NCI-H2029 treated with DMSO at 0.1 percent for 48 hours (cell line): ENCODE results near the gene NNMT.
"Not testable (repeated sequence)": the region's sequence is repeated elsewhere in the genome, so short reads cannot be mapped to it uniquely, and the experiment has no call there.

Experiments
- DNase-seq: peaks from one replicate; lab custom pipeline; 2025; lab: John Stamatoyannopoulos, UW

Gene NNMT

DNA sequence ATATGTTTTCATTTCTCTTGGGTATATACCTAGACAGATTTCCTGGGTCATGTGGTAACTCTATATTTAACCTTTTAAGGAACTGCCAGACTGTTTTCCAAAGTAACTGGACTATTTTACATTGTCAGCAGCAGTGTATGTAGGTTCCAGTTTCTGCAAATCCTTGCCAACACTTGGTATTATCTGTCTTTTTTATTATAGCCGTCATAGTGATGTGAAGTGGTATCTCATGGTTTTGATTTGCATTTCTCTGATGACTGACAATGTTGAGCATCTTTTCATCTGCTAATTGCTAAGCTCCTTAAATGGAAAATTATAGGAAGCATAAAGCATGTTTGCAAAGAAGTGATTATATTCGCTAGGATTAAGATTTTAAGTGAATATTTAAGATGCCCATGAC lies 13.9 kb downstream of the NNMT start:
- DNase-seq: no peak

DNA sequence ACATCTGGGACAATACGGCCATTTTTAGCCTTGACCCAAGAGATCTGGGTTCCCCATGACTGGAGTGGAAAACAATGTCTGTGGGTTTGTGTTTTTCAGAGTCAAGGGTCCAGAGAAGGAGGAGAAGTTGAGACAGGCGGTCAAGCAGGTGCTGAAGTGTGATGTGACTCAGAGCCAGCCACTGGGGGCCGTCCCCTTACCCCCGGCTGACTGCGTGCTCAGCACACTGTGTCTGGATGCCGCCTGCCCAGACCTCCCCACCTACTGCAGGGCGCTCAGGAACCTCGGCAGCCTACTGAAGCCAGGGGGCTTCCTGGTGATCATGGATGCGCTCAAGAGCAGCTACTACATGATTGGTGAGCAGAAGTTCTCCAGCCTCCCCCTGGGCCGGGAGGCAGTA lies 15.7 kb downstream of the NNMT start:
- DNase-seq: no peak

DNA sequence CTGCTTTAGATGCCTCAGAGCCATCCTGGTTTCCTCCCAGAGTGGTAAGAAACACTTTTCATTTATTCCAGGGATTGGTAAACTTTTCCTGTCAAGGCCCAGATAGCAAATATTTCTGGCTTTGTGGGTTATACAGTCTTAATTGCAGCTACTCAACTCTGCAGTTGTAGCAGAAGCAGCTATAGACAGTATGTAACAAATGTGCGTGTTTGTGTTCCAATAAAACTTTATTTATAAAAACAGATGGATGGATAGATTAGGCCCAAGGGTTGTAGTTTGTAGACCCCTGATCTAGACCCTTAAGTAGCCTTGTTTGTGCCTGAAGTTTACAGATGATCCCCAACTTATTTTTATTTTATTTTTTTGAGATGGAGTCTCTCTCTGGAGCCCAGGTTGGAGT lies 17.9 kb downstream of the NNMT start:
- DNase-seq: no peak

DNA sequence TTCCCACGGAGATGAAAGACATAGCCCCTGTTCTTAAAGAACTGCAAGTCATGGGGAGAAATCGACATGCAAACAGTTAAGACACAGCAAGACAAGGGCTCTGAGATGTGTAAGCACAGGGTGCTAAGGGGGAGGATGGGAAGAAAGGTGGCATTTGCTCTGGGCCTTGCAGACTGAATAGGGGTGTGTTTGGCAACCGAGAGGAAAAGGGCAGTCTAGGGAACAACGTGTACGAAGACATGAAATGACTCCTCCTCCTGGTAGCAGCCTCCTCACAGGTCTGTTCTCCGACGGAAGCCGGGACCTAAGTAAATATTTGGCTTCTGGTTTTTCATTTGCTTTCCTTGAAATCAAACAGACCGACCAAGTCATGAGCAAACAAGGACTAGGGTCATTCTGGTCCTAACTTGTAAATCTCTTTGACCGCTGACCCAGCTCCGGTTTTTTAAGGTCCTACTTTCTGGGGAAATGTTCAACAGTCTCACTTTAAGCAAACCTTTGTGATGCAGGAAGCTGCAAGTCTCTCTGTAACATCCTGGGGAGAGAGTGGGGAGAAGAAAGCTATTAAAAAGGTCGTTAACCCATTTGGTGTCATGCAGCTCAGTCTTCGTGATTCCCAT lies 19.7 kb downstream of the NNMT start:
- no peak for DNase-seq

DNA sequence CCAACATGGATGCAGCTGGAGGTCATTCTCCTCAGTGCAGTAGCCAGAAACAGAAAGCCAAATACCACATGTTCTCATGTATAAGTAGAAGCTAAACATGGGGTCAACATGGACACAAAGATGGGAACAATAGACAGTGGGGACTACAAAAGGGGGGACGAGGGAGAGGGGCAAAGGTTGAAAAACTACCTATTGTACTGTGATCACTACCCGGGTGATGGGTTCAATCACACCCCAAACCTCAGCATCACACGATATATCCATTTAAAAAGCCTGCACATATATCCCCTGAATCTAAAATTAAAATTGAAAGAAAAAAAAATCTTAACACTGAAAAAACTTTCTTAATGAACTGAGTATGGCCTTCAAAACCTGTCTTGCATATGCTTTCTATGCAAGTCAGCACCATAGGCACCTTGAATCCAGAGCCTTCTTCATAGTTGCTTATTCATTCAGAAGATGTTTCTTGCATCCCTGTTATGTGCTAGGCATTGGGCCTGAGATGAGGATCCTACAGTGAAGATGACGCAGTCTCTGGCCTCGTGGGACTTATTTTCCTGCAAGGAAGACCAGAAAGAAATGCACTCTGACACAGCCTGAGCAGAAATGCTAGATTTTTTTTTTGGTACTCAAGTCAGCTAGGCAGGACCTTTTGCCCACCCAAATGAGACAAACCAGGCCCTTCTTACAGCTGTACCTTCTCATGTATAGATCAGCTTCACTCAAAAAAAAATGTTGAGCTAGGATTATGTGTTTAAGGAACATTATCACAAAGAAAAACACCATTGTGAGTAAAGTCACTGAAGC lies 21.0 kb downstream of the NNMT start:
- no peak for DNase-seq

DNA sequence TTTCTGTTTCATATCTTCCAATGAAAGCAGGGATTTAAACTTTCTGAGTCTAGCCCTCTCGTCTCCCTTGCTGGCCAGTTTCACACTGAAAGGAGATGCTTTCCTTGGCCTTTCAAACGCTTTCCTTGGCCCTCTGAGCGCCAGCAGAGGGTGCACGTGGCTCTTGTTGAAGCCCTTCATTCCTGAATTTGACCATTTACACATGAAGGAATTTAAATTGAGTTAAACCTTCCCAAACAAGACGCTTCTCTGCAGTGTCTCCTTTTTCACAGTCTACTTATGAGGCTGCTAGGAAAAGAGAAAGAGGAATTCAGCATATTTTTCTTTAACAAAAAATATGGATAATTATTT lies 21.6 kb downstream of the NNMT start:
- no peak for DNase-seq

DNA sequence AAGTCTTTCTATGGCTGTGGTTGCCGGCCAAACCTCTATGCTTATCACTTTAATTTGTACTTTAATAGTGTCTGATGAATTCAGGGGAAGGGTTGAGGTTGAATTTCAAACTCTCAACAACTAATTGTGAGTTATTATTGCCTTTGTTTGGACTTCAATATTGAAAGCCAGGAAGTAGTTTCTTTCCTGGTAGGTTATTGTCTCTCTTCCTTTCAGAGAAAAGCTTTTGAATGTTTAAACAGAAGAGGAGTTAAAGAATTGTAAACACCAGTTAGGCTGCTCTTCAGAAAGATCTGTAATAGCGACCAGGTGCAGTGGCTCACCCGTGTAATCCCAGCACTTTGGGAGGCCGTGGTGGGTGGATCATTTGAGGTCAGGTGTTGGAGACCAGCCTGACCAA lies 22.2 kb downstream of the NNMT start:
- DNase-seq: no peak

DNA sequence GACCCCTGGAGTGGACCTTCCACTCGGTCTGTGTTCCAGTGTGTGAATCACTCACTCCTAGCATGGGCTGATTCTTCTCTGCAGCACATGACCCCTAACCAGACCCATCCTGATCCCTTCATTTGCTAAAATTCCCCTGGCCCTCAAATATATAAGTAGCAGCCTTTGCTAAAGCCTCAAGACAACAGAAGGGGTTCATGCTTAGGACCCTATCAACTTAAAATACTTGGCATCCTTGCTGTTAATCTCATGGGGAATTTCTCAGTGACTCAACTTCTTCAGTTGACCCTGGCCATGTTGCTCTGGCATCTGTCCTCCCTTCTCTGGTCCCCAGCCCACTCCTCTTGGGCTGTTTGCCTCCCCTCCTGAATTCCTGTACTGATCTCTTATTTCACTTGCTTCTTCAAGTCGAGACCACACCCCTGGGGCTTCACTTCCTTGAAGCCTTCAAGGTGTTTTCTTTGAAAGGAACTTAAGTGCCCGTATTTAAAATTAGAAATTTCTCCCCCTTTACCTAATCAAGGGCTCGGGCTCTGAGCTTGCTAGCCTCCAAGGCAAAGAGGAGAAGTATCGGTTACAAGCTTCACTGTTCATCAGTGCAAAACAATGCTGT lies 23.6 kb downstream of the NNMT start:
- DNase-seq: no peak

DNA sequence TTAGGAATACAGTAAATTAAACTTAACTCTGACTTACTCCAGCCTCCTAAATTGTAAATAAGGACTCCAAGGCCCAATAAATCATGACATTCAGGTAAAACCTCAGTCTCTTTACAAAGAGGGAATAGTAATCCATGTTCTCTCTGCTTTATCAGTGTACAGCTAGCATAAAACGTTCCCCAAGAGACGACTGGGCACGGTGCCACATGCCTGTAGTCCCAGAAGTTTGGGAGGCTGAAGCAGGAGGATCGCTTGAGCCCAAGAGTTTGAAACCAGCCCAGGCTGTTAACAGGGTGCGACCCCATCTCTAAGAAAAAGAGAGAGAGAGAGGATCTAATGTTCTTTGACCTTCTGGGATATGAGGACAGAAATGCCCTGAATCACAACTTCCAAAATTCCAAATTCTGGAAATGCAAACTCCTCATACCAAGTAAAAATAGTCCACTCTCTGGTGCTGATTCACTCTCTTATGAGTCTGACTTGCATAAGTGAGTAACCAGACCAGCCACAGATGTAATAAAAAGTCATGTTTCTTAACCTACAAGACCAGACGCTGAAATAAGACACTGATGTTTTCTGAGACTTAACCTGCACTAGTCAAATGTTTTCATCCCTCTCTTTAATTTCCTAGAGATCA lies 25.5 kb downstream of the NNMT start:
- DNase-seq: no peak

DNA sequence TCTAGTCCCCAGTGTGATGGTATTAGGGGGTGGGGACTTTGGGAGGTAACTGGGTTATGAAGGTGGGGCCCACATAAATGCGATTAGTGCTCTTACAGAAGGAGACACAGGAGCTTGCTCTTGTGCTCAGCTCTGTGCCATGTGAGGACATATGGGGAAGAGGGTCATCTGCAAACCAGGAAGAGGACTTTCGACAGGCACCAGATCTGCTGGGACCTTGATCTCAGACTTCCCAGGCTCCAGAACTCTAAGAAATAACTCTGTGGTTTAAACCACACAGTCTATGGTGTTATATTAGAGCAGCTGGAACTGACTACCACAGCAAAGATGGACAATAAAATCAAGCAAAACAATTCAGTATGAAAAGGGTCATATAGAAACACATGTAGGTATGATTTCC lies 26.7 kb downstream of the NNMT start:
- DNase-seq: no peak

DNA sequence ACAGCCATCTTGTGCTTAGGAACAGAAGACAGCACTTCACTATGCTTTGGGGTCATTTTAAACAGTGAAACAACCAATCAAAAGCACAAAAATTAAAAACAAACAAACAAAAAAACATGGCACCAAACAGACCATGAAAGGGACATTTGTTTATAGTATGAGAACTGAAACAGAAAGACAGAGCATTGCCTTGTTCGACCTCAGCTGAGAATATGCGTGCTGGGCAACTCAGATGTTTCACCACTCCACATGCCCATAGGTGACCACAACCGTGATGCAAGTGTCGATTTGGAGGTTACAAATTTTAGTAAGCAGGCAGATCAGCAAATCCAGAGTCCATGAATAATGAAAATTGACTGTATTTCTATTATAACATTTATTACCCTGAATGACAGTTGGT lies 30.0 kb downstream of the NNMT start:
- no peak for DNase-seq

DNA sequence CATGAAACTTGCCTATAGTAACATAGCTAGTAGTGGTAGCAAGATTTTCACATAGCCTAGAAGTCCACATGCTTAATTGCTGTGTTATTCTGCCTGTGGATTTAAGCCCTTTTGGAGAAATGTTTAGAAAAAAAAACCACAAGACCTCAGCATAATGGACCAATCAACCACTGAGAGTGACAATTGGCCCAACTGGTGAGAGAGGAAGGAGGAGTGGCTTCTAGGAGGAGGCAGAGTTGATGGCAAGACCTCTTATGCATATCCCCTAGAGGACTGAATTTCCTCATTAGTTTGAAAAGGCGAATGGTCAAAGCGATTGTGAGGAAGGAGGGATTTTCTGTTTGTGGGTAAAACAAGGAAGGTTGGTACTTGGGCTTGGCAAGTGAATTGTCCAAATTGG lies 30.6 kb downstream of the NNMT start:
- DNase-seq: no peak

DNA sequence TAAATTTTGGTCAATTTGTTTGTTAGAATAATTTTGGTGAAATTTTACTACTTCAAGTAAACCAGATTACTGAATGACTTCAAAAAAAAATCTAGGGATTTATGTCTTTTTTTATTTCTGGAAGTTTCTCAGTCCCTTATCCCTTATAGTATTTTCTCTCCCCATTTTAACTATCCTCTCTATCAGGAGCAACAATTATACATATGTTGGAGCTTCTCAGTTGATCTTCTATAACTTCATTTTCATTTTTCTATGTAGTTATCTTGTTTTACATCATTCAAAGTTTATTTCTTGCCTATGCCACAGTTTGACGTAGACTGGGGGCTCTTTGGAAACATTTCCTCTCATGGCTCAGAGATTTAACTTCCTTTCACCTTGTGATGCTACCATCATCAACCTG lies 34.2 kb downstream of the NNMT start:
- no peak for DNase-seq

DNA sequence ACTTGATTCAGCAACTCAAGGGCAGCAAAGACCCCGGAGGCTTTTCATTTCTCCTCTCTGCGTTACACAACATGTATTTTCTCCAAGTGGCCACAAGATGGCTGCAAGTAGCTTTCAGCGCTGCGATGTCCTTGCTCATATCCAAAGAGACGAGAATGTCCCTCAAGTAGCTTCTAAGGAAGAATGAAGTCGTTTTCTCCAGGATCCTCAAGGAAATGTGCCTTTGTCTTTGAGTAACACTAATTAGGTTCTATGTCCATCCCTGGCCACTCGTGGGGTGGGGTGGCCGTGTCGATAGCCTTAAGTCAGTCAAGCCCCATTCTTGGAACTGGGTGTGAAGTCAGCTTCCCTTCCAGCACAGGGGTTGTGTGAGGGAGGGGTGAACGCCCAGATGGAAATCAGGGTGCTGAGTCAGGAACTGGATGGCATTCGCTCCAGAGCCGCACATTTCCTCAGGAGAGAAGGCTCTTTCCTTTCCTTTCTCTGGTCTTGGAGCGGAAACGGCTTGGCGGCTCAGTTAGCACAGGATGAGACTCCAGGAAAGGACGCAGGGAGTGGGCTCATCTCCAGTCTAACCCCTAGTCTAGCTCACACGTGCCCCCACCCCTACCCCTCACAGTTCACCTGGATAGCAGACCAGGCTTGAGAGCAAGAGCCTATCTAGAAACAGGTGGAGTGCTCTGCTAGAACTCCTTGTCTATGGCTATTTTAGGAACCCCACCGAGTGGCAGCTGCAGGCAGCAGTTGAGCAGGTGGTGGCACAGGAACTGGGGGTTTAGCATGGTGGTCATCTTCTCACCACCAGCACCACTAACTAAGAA lies 44.3 kb downstream of the NNMT start:
- DNase-seq: peak; percentile 29

DNA sequence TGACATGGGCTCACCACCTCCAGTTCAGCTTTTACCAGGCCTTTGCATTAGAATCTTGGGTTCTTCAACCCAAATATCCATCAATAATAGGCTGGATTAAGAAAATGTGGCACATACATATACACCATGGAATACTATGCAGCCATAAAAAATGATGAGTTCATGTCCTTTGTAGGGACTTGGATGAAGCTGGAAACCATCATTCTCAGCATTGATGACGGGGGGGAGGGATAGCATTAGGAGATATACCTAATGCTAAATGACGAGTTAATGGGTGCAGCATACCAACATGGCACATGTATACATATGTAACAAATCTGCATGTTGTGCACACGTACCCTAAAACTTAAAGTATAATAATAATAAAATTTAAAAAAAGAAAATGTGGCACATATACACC lies 45.5 kb downstream of the NNMT start:
- not testable (repeated sequence) for DNase-seq

DNA sequence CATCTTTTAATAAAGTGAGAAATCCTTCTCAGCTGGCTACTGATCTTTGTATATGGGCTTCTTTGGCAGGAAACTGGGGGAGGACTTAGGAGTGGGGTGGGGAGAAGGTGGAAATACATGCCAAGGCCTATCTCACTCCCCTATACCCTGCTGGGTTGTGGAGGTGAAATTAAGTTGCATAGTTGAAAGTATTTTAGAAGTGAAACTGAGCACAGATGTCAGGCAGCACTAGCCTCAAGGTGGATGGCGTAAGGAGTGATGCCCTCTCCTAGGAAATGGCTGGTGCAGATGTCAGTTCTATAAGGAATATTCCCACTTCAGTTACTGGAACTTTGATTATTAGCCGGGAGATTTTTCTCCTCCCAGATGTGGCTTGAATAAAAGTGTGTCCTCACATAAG lies 46.3 kb downstream of the NNMT start:
- no peak for DNase-seq

DNA sequence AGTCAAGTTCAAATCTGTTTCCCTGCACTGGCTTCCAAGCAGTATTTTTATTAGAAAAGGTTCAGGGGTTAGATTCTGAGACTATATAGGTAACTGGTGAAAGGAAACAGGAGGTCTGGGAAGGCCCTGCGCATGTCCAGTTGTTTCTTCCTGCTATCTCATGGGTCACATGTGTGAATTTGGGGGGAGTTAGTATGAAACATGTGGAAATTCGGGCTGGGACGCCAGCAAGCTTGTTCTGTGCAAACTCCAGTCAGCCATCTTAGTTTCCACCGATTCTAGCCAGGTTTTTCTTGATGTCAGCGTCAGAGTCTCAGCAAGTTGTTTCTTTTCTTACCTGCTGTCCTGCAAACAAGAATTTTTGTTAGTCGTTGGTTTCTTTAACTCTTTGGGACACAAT lies 46.8 kb downstream of the NNMT start:
- no peak for DNase-seq

DNA sequence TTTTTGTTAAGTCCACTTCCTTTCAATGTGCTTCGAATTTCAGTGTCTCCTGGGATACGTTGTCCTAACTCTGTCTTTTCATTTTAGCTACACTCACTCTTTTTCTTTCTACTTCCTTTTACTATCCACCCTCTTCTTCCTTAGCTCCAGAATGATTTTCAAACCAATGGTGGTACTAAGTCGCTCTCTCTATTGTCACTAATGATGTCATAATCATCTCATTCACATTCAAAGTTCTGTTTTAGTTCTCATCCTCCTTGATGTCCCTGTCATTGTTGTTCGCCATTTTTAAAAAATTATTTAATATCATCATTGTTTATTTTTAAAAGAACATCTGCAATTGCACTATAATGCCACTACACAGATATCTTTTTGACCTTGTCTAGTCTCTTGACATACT lies 47.3 kb downstream of the NNMT start:
- no peak for DNase-seq

DNA sequence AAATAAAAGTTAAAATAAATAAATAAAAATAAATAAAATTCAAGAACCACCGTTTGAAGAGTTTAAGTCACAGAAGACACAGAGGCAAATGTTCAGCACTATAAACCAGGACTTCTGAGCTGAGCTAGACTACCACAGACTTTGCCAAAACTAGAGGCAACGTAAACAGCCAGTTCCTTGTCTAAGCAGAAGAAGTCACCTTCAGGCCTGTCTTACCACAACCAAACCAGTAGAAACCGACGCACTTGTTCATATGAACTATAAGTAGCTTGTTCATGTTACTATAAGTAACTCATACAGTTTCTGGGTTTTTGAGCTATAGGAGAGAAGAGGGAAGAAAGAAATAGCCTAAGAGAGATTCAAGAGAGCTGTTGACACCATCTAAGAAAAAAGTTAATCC lies 48.3 kb downstream of the NNMT start:
- DNase-seq: no peak

DNA sequence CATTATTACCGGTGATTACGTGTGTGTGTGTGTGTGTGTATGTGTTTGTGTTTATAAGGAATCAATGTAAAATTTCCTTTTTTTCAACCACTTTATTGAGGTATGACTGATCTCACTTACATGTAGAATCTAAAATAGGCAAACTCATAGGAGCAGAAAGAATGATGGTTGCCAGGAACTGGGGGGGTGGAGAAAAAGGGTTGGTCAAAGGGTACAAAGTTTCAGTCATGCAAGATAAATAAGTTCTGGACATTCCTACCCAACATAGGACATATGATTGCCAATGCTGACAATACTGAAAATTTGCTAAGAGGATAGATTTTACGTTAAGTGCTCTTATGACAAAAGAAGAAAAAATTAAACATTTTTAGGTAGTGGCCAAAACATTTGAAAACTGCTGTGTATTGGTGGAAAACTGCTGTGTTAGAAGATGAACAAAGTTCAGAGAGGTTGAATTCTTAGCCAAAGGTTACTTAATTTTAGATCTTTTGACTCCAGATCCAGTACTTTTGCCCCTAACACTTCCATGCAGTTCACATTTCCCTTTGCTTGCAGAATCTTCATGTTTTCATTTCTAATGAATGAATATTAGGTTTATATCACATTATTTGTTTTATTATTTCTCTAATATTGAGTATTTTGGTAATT lies 49.5 kb downstream of the NNMT start:
- DNase-seq: no peak

DNA sequence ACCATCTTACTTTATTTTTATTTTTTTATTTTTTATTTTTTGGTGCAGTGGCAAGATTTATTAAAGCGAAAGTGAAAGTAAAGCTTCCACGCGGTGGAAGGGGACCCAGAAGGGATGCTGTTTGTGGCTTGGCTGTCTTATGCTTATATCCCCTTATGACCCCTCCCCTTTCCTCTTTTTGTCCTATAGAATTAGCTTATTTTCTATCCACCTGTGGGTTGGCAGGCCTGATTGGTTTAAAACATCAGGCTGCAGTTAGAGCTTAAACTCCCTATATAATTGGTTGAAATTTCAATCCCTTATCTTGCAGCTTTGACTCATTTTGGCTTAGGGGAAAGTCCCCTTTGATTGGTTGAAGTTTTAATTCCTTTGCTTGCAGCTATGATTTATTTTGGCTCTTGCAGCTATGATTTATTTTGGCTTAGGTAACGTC lies 50.5 kb downstream of the NNMT start:
- peak; percentile 17 for DNase-seq
